Measurements from ENCODE around the gene GNAO1. TPM values are rescaled to one million over a fixed set of nuclear protein-coding genes. Genes with fewer than 3 reads are reported as not detected.

GNAO1 gene
- total RNA-seq, 4 donors from 2014 or later, result 1.4 to 4.4 (median 2.5) TPM

GRCh38 chr16:56370185-56370874 is 179.0 kb downstream of the GNAO1 start:
- WGBS, 2 donors, result 89 to 96% methylated on average over 2 of the region's 2 CpGs

GRCh38 chr16:56370875-56371659 is 179.8 kb downstream of the GNAO1 start:
- DNase-seq, result no peak
- intact Hi-C loops (cut with DNase I), result no loop called here
- no peak for TF ChIP-seq POLR2A (IDR thresholded peaks at IDR 0.05)
- TF ChIP-seq, protein P1, sequence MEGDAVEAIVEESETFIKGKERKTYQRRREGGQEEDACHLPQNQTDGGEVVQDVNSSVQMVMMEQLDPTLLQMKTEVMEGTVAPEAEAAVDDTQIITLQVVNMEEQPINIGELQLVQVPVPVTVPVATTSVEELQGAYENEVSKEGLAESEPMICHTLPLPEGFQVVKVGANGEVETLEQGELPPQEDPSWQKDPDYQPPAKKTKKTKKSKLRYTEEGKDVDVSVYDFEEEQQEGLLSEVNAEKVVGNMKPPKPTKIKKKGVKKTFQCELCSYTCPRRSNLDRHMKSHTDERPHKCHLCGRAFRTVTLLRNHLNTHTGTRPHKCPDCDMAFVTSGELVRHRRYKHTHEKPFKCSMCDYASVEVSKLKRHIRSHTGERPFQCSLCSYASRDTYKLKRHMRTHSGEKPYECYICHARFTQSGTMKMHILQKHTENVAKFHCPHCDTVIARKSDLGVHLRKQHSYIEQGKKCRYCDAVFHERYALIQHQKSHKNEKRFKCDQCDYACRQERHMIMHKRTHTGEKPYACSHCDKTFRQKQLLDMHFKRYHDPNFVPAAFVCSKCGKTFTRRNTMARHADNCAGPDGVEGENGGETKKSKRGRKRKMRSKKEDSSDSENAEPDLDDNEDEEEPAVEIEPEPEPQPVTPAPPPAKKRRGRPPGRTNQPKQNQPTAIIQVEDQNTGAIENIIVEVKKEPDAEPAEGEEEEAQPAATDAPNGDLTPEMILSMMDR (IDR thresholded peaks at IDR 0.05), result no peak

More at GRCh38 chr16:56370185-56370874, 179.0 kb downstream of the GNAO1 start:
- Histone ChIP-seq H3K27me3 (no peaks in the 10 kb centered on the region), H3K4me3 (replicated peaks in 1 of 3) (no peak overlapping the region), H3K36me3 (peaks cover 0 to 20% of the 10 kb centered on the region in 2 donors), H3K4me1 (peaks cover 13 to 14% of the 10 kb centered on the region in 2 donors), H3K9me3 (no peaks in the 10 kb centered on the region), H3K27ac (peak overlapping the region in 1 of 3 donors; percentile 29)
- intact Hi-C loops (cut with DNase I), result no loop called here
- no peak for DNase-seq
- no peak for TF ChIP-seq POLR2A (IDR thresholded peaks at IDR 0.05)
- TF ChIP-seq, protein P1 (IDR thresholded peaks at IDR 0.05), result no peak

GRCh38 chr16:56371660-56371937 is 180.3 kb downstream of the GNAO1 start:
- Histone ChIP-seq H3K4me3 (replicated peaks in 1 of 3) (no peak overlapping the region), H3K4me1 (peaks cover 13 to 14% of the 10 kb centered on the region in 2 donors), H3K27me3 (no peaks in the 10 kb centered on the region), H3K27ac (no peak overlapping the region), H3K36me3 (peaks cover 0 to 16% of the 10 kb centered on the region in 2 donors), H3K9me3 (no peaks in the 10 kb centered on the region)
- TF ChIP-seq, protein P1 (IDR thresholded peaks at IDR 0.05), result no peak
- TF ChIP-seq POLR2A (IDR thresholded peaks at IDR 0.05), result no peak
- no peak for DNase-seq
- intact Hi-C loops (cut with DNase I), result no loop called here
- 95% methylated on average over 1 of the region's 1 CpG for WGBS, 2 donors

More at GRCh38 chr16:56370875-56371659, 179.8 kb downstream of the GNAO1 start:
- H3K4me1 ChIP-seq, result peaks cover 13 to 14% of the 10 kb centered on the region in 2 donors
- H3K27me3 ChIP-seq, result no peaks in the 10 kb centered on the region
- peaks cover 0 to 20% of the 10 kb centered on the region in 2 donors for H3K36me3 ChIP-seq
- no peaks in the 10 kb centered on the region for H3K9me3 ChIP-seq
- H3K4me3 ChIP-seq (replicated peaks in 1 of 3), result no peak overlapping the region
- H3K27ac ChIP-seq, result peak overlapping the region in 1 of 3 donors; percentile 29
- WGBS, 2 donors, result 32 to 46% methylated on average over 6 of the region's 6 CpGs

GRCh38 chr16:56372013-56372634 is 180.8 kb downstream of the GNAO1 start:
- TF ChIP-seq, protein P1 (IDR thresholded peaks at IDR 0.05), result no peak
- TF ChIP-seq POLR2A (IDR thresholded peaks at IDR 0.05), result no peak
- Histone ChIP-seq H3K9me3 (no peaks in the 10 kb centered on the region), H3K4me3 (replicated peaks in 1 of 3) (no peak overlapping the region), H3K27ac (no peak overlapping the region), H3K4me1 (peaks cover 13 to 14% of the 10 kb centered on the region in 2 donors), H3K27me3 (no peaks in the 10 kb centered on the region), H3K36me3 (peaks cover 0 to 11% of the 10 kb centered on the region in 2 donors)
- DNase-seq, result no peak
- WGBS, 2 donors, result 91 to 96% methylated on average over 7 of the region's 7 CpGs
- intact Hi-C loops (cut with DNase I), result no loop called here
